Type B pancreatic cell (in vitro differentiated cells): ENCODE measurements around the gene CPS1. TPM values are rescaled to one million over a fixed set of nuclear protein-coding genes. Genes with fewer than 3 reads are reported as not detected.

Source experiments
- DNase-seq: peaks from one replicate; pipeline ENCODE4 v3.0.0; 2021; ENCODE audit warnings: mixed read lengths; ENCODE audit not compliant: unreplicated experiment; ENCODE audit errors: extremely low spot score
- H3K27ac Mint-ChIP-seq: 2 replicates; pipeline ENCODE4 v1.8.0; 2021; ENCODE audit warnings: mild to moderate bottlenecking, mixed read lengths
- H3K27me3 Mint-ChIP-seq: 2 replicates; pipeline ENCODE4 v1.8.0; 2021; ENCODE audit warnings: mixed read lengths
- H3K36me3 Mint-ChIP-seq: 2 replicates; pipeline ENCODE4 v1.8.0; 2021; ENCODE audit warnings: mixed read lengths
- H3K4me1 Mint-ChIP-seq: one replicate; pipeline ENCODE4 v1.8.0; 2021; ENCODE audit warnings: mixed read lengths; ENCODE audit not compliant: unreplicated experiment
- H3K4me3 Mint-ChIP-seq: 2 replicates; pipeline ENCODE4 v1.8.0; 2021; ENCODE audit warnings: mild to moderate bottlenecking, mixed read lengths
- H3K9me3 Mint-ChIP-seq: 2 replicates; pipeline ENCODE4 v1.8.0; 2021; ENCODE audit warnings: mixed read lengths
- total RNA-seq: library from RNA; stranded (reverse); gene quantifications from 2 replicates; pipeline ENCODE4 v1.2.1, GENCODE V29; 2021; ENCODE audit warnings: low replicate concordance
- TF ChIP-seq, protein P1 (sequence below): fragments of 200-600 bp; sonication (generic); conservative IDR thresholded peaks from 2 replicates; pipeline ENCODE4 v1.5.0; 2021; ENCODE audit warnings: antibody characterized with exemption, mild to moderate bottlenecking

Gene CPS1
- total RNA-seq, 1 donor from 2014 or later = 33.2 TPM

DNA sequence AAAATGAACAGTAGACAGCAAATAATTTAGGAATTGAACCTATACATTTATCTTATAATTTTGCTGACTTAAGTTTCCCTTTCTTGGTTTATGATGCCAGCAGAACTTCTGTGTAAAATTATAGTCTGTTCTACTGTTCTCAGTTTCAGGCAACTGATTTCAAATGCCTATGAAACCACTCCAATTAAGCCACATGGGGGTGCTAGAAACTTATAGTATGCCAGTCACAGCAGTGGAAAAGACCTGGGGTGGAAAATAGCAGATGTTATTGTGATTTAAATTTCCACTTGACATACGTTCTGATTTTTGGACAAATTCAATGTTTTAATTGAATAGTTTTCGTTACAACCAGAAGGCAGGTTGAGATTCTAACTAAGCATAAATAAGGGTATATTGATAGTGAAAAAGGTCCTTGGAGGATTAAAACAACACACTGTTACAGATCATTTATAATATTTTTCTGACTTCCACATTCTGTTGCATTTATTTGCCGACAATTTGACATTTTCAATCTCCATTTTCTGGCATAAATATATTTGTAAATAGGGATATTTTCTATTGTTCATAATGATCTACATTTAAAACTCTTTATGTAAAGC, 61.4 kb downstream of the CPS1 start:
- no peak overlapping the region for H3K27ac Mint-ChIP-seq
- TF ChIP-seq, protein P1, sequence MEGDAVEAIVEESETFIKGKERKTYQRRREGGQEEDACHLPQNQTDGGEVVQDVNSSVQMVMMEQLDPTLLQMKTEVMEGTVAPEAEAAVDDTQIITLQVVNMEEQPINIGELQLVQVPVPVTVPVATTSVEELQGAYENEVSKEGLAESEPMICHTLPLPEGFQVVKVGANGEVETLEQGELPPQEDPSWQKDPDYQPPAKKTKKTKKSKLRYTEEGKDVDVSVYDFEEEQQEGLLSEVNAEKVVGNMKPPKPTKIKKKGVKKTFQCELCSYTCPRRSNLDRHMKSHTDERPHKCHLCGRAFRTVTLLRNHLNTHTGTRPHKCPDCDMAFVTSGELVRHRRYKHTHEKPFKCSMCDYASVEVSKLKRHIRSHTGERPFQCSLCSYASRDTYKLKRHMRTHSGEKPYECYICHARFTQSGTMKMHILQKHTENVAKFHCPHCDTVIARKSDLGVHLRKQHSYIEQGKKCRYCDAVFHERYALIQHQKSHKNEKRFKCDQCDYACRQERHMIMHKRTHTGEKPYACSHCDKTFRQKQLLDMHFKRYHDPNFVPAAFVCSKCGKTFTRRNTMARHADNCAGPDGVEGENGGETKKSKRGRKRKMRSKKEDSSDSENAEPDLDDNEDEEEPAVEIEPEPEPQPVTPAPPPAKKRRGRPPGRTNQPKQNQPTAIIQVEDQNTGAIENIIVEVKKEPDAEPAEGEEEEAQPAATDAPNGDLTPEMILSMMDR = peak; percentile 84
- no peaks in the 10 kb centered on the region for H3K36me3 Mint-ChIP-seq
- H3K4me1 Mint-ChIP-seq = peaks cover 4% of the 10 kb centered on the region
- DNase-seq = no peak
- no peaks in the 10 kb centered on the region for H3K27me3 Mint-ChIP-seq
- no peak overlapping the region for H3K4me3 Mint-ChIP-seq
- no peaks in the 10 kb centered on the region for H3K9me3 Mint-ChIP-seq

- Mint-ChIP-seq H3K36me3 (no peaks in the 10 kb centered on the region), H3K27me3 (no peaks in the 10 kb centered on the region), H3K4me3 (no peak overlapping the region), H3K27ac (no peak overlapping the region), H3K9me3 (no peaks in the 10 kb centered on the region), H3K4me1 (peaks cover 4% of the 10 kb centered on the region)
- TF ChIP-seq, protein P1 = no peak
- DNase-seq = no peak
Measured at GRCh38 chr2:210620456-210620855, 64.1 kb downstream of the CPS1 start.

DNA sequence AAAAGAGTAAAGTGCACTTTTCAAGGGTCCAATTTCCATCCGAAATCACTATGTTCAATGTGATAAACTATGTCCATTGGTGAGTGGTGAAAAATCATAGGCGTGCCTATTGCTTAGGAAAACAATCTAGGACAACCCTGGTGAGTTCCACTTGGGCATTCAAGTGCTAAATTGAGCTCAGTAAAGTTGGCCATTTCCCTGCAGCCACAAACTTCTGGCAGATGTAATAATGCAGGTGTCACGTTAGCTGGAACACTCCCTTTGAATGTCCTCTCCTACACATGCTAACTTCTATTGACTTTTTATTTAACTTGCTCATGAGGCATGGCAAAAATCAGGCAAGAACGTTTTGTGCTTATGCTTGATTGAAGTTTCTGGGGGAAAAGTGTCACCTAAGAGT, 67.1 kb downstream of the CPS1 start:
- H3K27me3 Mint-ChIP-seq = no peaks in the 10 kb centered on the region
- no peaks in the 10 kb centered on the region for H3K4me1 Mint-ChIP-seq
- DNase-seq = no peak
- no peaks in the 10 kb centered on the region for H3K9me3 Mint-ChIP-seq
- H3K36me3 Mint-ChIP-seq = no peaks in the 10 kb centered on the region
- H3K27ac Mint-ChIP-seq = no peak overlapping the region
- H3K4me3 Mint-ChIP-seq = no peak overlapping the region
- TF ChIP-seq, protein P1 = no peak

- DNase-seq = no peak
- Mint-ChIP-seq H3K27ac (no peak overlapping the region), H3K9me3 (no peaks in the 10 kb centered on the region), H3K4me3 (no peak overlapping the region), H3K4me1 (no peaks in the 10 kb centered on the region), H3K27me3 (no peaks in the 10 kb centered on the region), H3K36me3 (no peaks in the 10 kb centered on the region)
- TF ChIP-seq, protein P1 = no peak
Measured at GRCh38 chr2:210626849-210627248, 70.5 kb downstream of the CPS1 start.

- Mint-ChIP-seq H3K36me3 (no peaks in the 10 kb centered on the region), H3K27me3 (no peaks in the 10 kb centered on the region), H3K9me3 (no peaks in the 10 kb centered on the region), H3K4me3 (no peak overlapping the region), H3K27ac (no peak overlapping the region), H3K4me1 (no peaks in the 10 kb centered on the region)
- TF ChIP-seq, protein P1 = no peak
- no peak for DNase-seq
Measured at GRCh38 chr2:210630873-210631560, 74.6 kb downstream of the CPS1 start.
